HG02588 (cell line): ENCODE measurements around the gene GNG2.

Source experiments
- ATAC-seq: cut with Tn5 transposase; IDR thresholded peaks from one replicate; pipeline ENCODE4 v1.9.1; 2021; ENCODE audit warnings: mild to moderate bottlenecking, moderate library complexity; ENCODE audit not compliant: unreplicated experiment

The GNG2 gene

DNA sequence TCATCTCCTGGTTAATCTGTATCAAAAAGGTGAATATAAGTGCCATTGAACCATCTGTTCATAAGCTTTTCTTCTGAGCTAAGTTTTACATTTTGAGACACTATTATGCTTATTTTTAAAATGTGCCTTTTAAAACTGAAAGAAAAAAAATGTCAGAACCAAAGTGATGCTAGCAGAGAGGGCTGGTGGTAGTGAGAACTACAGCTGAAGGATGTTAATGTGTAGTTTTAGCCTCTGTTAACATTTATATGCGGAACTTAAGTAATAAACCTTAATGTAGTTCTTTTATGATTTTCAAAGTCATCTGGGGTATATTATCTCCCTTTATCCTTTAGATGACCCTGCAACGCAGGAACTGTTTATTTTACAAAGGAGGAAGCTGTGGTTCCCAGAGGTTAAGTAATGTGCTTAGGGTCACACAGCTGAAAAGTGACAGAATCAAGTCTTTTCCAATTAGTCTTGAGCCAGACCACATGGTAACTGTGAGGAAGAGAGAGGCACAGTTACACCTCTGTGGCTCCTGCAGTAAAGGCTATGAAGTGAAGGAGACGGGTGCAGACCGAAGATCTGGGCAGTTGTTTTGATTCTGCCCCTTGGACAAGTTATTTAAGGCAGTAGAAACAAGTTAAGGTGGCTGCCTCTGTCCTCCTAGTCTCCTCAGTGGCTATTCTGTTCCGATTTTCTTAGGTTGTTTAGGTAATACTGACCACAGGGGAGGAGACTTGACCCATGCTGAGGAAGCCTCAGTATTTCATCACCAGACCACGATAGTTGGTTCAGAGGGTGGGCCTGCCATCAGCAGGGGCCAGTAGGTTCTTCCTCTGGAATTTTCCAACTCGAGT, 23.9 kb downstream of the GNG2 start:
- ATAC-seq, result peak; percentile 52

DNA sequence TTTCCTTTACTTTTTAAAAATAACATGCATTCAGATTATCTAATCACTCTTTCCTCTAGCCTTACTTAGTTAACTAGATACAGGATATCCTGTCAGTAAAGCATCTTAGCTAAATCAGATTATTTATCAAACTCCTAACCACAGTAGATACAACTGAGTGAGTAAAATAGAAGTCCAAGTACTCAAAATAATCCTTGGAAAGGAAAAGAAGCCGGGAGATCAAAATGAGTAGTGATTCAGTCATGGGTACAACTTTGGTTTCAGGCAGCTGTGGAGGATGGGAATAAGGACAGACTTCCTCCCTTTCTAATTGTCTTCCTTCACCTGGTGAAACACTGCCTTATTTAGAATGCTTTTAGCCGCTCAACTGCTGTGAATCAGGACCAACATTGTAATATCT, 29.4 kb downstream of the GNG2 start:
- no peak for ATAC-seq

DNA sequence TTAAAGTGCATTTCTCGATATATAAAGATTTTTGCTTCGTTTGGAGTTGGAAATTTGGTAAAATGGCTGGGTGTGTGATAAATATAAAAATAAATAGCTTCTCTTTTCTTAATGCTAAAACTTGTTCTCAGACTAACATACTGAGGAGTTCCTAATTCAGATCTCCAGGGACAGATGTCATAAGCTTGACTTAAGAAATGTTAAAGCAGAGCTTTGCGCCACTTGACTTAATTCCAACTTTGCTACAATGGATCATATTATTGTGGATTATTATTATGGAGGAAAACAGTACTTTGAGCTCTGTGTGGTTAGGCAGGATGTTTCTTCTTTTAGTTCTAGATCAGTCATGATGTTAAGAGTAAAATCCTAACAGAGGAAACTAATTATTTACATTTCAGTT, 33.8 kb downstream of the GNG2 start:
- no peak for ATAC-seq

DNA sequence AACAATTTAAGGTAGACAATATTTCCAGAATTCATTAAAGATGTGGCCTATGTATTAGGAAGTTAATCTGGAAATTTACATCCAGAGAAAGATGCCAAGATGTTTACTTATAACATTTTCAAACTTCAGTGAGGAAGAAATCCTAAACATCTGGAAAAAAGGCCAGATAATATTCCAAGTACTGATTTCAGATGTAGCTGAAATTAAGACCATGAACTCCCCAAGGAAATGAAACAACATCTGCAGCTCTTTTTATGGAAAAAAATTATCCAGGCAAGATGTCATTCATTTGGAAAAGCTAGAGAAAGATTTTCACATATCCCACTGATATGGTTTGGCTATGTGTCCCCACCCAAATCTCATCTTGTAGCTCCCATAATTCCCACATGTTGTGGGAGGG, 35.0 kb downstream of the GNG2 start:
- no peak for ATAC-seq

DNA sequence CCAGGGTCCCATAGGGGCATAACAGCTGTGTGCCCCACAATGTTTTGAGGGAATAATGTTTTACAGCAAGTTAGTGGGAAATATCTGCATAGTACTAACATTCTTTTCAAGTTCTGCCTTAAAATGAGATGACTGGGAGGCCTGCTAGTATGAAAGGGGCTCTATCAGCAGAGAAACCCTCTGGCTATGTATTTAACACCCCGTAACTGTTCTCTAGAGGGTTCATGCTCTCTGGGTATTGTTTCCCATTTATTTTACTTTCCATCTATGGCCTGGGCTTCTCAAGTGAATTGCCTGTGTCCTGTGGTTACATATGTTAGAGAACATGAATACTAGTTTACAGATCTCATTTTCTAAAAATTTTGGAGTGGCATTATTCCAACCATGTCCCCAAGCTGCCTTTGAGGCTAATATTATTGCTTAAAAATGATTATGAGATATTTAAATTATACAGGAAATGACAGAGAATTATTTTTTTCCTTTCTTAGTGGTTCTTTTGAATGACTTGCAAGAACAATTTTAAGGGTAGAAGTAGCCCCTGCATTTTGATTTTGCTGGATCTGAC, 37.5 kb downstream of the GNG2 start:
- no peak for ATAC-seq

DNA sequence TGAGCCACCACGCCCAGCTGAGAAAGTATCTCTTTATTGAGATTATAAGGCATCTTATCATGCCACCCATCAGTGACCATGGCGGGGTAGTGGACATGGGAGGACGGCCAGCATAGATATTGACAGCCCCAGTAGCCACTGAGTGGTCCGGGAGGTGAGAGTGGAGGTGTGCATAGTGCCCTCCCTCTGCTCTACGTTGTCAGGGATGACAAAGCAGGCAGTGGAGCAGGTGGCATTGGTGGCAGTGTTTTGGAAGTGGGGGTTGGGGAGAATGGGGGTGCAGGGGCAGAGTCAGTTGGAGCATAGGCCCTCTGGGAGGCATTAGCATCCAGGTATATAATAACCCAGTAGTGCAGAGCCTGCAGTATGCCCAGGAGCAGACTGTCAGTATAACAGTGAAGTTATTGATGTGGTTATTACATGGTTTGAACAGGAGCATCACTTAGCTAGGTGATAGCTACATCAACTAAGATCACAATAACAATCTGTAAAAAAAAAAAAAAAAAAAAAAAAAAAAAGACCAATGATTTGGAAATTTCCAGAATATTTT, 41.1 kb downstream of the GNG2 start:
- no peak for ATAC-seq

DNA sequence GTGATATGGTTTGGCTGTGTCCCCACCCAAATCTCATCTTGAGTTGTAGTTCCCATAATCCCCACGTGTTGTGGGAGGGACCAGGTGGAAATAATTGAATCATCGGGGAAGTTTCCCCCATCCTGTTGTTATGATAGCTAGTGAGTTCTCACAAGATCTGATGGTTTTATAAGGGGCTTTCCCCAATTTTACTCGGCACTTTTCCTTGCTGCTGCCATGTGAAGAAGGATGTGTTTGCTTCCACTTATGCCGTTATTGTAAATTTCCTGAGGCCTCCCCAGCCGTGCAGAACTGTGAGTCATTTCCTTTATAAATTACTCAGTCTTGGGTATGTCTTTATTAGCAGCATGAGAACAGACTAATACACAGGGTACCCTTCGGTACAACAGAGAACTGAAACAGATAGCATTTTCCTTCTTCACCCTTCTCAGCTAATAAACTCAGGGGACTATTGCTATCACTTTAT, 45.3 kb downstream of the GNG2 start:
- ATAC-seq, result peak; percentile 57

DNA sequence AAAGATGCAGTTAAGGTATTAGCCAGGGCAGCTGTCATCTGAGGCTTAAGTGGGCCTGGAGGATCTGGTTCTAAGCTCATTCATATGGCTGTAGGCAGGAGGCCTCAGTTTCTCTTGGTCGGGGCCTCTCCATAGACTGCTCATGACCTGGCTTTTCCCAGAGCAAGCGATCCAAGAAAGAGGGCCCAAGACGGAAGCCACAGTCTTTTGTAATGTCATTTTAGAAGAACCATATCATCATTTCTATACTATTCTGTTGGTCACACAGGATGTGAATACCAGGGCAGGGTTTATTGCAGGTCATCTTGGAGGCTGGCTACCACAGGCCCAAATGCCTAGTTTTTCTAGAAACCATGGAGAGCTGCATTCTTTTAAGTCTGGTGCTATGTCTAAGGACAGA, 47.7 kb downstream of the GNG2 start:
- no peak for ATAC-seq

DNA sequence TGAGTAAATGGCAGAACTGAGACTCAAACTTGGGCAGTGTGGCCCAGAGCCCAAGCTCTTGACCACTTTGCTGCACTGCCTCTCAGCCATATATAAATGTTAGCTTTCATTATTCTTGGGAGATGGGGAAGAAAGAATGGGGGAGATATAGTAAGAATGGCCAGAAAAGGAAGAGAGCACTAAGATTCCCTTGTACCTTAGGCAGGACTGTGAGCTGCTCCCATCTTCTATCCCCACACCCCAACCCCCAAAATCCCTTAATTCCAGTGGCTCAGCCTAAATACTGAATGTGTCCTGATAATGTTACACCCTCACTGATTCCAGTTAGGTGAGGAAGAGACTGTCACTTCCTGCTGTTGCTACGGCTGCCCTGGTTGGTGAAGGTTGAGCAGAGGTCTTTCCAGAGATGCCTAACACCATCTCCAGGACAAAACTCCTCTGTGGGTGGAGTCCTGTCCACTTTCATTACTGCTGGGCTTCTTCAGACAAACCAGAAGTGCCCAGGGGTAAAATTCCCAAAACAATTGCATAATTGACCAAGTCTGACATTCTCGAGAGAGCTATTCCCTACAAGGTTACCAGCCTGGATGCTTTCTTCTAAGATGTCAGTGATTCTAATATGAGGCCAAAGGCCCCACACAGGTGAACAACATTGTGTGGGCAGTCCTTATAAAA, 51.8 kb downstream of the GNG2 start:
- no peak for ATAC-seq

DNA sequence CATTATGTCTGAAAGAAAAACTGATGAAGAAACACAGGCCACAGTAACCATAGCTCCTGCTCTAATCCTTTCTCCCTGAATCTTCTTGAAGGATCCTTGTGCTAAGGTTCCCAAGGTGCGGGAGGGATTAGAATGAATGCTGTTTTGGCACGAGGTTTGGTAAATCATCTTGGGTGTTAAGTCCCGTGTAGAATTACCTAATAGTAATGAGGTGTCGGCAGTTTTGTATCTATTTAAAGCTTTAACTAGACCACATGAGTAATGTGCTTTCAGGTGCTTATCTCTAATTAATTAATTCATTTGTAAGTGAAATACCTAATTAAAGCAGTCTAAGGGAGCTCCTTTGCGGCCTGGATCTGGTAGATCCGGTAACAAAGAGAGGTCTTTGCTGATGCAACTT, 53.9 kb downstream of the GNG2 start:
- no peak for ATAC-seq

DNA sequence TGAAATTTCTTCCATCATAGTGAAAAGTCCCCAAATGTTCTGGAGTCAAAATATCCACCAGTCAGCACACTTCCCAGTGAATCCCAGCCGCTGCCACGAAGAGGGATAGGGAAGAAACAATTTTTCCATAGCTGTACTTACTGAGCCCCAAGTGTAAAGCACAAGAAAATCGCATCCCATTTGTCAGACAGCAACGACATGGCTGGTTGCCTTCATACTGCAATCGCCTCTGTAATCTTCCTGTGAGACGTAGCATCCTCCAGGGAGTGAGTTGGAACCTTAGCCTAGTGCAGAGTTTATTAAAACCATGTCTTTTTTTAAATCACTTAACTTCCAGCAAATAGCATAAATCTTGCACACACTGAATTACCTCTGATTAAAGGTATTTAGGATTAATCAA, 56.8 kb downstream of the GNG2 start:
- ATAC-seq, result no peak

DNA sequence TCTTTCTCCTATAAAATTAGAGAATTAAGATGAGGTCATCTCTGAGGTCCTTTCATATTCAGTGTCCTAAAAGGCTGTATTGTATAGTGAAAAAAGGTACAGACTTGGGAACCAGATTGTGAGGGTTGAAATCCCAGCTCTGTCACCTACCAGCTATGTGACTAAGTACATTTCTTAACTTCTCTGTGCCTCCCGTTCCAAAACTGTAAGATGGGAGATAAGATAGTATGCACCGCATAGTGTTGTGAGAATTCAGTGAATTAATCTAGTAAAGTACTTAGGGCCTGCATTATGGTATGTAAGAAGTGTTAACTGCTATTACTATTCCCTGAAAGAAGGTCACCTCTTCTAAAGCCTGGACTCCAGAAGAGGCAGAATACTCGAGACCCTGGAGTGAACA, 60.6 kb downstream of the GNG2 start:
- ATAC-seq, result no peak

DNA sequence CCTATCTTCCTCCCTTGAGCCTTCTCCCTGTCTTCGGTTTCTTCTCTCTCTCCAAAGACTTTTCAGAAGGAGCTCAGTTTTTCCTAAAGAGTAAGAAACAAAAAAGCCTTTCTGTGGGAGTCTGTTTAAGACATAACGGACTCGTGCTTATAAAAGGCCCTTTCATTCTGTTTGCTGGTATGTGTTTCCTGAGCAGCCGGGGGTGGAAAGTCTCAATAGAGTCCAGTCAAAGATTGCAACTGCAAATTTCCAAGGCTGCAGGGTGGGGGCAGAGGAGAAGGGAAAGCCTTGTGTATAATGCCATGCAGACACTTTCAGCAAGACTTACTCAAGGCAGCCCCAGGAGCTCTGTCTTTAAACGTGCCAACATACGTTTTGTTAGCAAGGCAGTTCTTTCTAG, 62.2 kb downstream of the GNG2 start:
- no peak for ATAC-seq

DNA sequence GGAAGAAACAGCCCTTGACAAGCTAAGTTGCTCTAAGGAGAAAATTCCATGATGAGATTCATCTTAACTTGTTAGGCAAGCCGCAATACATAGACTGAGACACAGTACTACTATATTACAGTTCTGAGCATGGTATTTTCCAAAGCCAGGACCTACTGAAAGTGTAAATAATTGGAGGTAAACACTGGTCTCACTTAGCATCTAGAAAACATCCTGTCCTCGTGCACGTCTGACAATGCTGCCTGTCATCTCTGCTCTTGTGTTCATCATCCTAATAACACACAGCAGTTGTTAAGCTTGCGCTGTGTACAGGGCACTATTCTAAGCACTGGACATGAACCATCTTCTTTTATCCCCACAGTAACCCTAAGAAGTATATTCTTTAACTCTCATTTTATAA, 64.2 kb downstream of the GNG2 start:
- no peak for ATAC-seq

DNA sequence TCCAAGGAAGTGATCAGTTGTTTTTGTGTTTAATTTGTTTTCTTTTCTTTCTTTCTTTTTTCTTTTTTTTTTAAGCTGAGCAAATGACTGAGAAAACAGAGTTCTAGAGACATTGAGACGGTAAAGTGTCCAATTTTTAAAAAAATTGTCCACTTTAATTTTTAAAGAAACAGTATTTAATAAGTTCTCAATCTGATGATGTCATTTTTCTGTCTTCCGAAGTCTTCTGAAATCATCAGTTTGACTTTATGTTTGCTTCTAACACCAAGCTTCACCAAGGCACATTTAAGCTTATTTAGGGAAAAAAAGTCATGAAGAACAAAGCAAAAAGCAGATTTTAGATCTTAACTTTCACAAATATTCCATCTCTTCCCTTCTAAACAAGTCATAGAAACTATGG, 65.6 kb downstream of the GNG2 start:
- ATAC-seq, result no peak

DNA sequence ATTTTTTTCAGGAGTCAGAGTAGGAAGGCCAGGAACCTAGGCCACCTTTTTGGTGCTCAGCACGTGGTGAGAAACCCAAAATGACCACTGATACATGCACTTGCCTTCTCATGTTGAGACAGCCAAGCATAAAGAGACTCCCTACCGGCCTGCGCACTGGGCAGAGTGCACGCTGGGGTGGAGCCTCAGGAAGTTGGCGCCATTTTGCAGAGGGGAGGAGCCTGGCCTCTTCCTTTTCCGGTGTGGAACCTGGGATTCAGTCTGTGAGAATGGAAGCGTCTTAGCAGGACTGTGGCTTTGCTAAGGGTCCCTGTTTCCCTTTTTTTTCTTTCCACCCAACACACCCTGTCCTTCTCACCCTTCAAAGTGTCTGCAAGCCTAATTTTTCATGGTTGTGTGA, 66.0 kb downstream of the GNG2 start:
- no peak for ATAC-seq

DNA sequence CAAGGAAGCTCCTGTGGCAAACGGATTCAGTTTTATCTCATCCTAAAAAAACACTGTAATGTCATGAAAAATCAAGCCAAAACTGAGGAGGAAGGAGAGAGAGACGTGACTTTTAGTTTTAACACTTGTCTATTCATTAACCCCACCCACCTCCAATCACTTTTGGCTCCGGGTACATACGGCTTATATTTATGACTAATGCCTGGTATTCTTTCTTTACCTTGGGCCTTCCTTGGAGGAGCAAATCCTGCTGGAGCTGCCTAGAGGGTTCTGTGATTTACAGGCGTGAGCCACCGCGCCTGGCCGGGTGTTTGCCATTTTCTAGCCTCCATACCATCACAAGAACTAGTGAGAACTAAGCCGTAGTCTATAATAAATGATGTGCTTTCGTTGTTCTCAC, 68.2 kb downstream of the GNG2 start:
- no peak for ATAC-seq

DNA sequence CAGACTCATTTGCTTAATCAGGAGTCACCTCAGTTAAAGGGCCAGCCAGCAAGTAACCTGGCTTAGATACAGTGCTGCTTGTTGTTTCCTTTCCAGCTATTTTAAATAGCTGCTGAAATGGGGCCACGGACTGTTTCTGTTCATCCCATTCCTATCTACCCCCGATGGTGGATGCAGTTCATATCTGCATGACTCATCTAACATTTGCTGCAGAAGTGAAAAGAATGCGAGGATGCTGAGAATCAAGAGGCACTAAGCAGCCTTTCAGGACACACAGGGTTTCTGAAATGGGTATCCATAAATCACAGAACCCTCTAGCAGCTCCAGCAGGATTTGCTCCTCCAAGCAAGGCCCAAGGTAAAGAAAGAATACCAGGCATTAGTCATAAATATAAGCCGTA, 68.8 kb downstream of the GNG2 start:
- ATAC-seq, result no peak

DNA sequence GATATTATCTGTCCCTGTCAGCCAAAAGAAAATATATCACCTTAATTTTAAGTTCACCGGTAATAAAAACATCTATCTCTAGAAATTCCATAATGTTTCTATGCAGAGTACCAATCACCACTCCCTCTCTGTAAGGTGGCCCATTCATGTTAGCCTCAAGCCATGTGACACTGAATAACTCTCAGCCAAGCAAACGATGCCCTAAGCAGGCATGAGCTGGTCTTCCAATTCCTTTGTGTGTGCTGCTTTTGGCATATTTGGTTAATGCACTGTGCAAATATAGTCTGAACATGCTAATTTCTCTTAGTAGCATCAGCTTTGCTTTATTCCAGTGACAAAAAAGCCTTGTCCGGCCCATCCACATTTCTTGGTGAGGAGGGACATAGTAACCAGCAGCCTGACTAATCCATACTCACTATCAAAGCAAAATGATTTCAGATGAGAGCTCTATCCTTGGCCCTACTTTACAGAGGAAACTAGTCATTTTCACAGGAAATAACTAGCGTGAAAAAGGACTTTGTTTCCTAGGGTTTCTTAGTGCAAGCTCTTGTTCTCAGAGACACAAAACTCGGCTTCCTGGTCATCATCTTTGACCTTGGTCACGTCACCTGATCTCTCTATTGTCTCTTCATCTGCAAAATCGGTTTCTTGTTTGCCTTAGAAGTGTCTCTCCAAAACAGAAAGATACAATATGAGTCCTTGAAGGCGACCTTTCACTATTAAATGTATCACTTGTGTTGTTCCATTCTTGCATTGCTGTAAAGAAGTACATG, 69.7 kb downstream of the GNG2 start:
- ATAC-seq, result no peak

DNA sequence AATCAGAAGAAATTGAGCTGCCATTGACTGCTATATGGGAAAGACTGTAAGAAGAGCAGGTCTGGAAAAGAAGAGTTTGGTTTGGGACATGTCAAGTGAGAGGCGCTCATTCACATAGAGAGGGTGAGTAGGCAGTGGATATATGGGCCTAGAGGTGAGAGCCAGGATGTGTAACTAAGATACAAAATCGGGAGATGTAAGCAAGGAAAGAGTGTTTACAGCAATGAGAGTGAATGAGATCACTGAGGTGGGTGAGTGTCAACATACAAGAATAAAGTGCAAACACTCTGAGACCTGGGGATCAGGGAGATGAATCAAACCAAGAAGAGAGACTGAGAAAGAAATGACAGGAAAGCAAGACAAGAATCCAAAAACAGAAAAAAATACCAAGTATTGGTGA, 70.9 kb downstream of the GNG2 start:
- ATAC-seq, result no peak

DNA sequence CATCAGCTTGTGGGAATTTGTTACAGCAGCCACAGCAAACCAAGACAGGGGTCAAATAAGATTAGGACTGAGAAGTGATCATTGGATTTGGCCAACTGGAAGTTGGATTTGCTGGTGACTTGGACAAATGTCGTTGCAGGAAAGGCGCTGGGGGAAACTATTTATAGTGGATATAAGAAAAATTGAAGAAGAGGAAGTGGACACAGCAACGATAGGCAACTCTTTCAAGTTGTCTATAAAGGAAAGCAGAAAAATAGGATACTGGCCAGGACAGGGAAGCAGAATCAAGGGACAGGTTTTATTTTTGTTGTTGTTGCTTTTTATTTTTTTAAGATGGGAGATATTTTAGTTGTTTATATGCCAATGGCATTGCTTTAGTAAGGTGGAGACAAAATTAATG, 72.8 kb downstream of the GNG2 start:
- ATAC-seq, result no peak
